HepG2 (cell line): ENCODE data around the gene MOG. TPM values are rescaled to one million over a fixed set of nuclear protein-coding genes. Genes with fewer than 3 reads are reported as not detected.

Experiments used
- CBX5 ChIP-seq: sonication (generic); formaldehyde crosslinking; IDR thresholded peaks from 2 replicates; pipeline ENCODE4 v1.4.0; 2020; ENCODE audit warnings: missing genetic modification reagents, borderline replicate concordance
- KDM4B ChIP-seq: sonication (generic); formaldehyde crosslinking; IDR thresholded peaks from 2 replicates; pipeline ENCODE4 v1.4.0; 2020; ENCODE audit warnings: missing genetic modification reagents
- ONECUT2 ChIP-seq: sonication (generic); formaldehyde crosslinking; IDR thresholded peaks from 2 replicates; pipeline ENCODE4 v1.4.0; 2020; ENCODE audit warnings: missing genetic modification reagents
- TARDBP ChIP-seq: sonication (generic); formaldehyde crosslinking; IDR thresholded peaks from 2 replicates; pipeline ENCODE4 v1.8.0; 2022; ENCODE audit warnings: mild to moderate bottlenecking, missing genetic modification reagents
- ZNF343 ChIP-seq: sonication (generic); formaldehyde crosslinking; IDR thresholded peaks from 2 replicates; pipeline ENCODE4 v1.4.0; 2020; ENCODE audit warnings: mild to moderate bottlenecking, missing genetic modification reagents
- ZNF788 ChIP-seq: sonication (generic); formaldehyde crosslinking; IDR thresholded peaks from 2 replicates; pipeline ENCODE4 v1.5.0; 2020; ENCODE audit warnings: mild to moderate bottlenecking, missing genetic modification reagents, borderline replicate concordance
- ZSCAN22 ChIP-seq: sonication (generic); formaldehyde crosslinking; IDR thresholded peaks from 2 replicates; pipeline ENCODE4 v1.4.0; 2020; ENCODE audit warnings: mild to moderate bottlenecking, missing genetic modification reagents
- polyA plus RNA-seq, 8 experiments: library from polyadenylated mRNA; depleted of rRNA in 3 of 8; stranded (reverse) in 7 of 8; unstranded in 1 of 8; fragments of >200 nt; fragmentation: Illumina TruSeq in 4 of 8; extraction: Trizol in 4 of 8; gene quantifications; 2 replicates each; pipeline versions ENCODE4 v1.2.1 to v1.2.3, GENCODE V29; 2011 to 2016; ENCODE audit warnings: low read depth in 4 of 8, missing spikeins in 1 of 8, mixed read lengths in 1 of 8; ENCODE audit not compliant: insufficient read depth in 1 of 8
- total RNA-seq, 5 experiments: library from RNA; depleted of rRNA; stranded (reverse); fragments of >200 nt; fragmentation: Illumina TruSeq; extraction: Trizol; gene quantifications; 2 replicates each; pipeline ENCODE4 v1.2.3, GENCODE V29; 2016; ENCODE audit warnings: low read depth in 1 of 5
- TF ChIP-seq, protein P1 (sequence below): sonication (generic); formaldehyde crosslinking; IDR thresholded peaks from 2 replicates; pipeline ENCODE4 v1.4.0; 2020; ENCODE audit warnings: mild to moderate bottlenecking, missing genetic modification reagents
- TF ChIP-seq, protein P2 (sequence below): sonication (generic); formaldehyde crosslinking; IDR thresholded peaks from 2 replicates; pipeline ENCODE4 v1.5.0; 2020; ENCODE audit warnings: missing genetic modification reagents
- TF ChIP-seq, protein P3 (sequence below): sonication (generic); formaldehyde crosslinking; IDR thresholded peaks from 2 replicates; pipeline ENCODE4 v1.4.0; 2020; ENCODE audit warnings: missing genetic modification reagents; ENCODE audit errors: not compliant biosample characterization
- TF ChIP-seq, protein P4 (sequence below), 2 experiments: fragments of 450-650 bp in 1 of 2; sonication (generic) in 1 of 2; formaldehyde crosslinking in 1 of 2; IDR thresholded peaks; 2 replicates each; pipeline versions ENCODE4 v1.6.1 to v1.8.0; 2016 to 2022; ENCODE audit warnings: antibody characterized with exemption in 1 of 2, mild to moderate bottlenecking in 1 of 2, missing genetic modification reagents in 1 of 2
- TF ChIP-seq, protein P5 (sequence below): sonication (generic); formaldehyde crosslinking; IDR thresholded peaks from 2 replicates; pipeline ENCODE4 v1.4.0; 2020; ENCODE audit warnings: missing genetic modification reagents

MOG gene
- total and polyA plus RNA-seq, 2 of the 13 experiments (the other 11 are each of a cell fraction or from before 2014, with no cell fraction given), result not detected

DNA sequence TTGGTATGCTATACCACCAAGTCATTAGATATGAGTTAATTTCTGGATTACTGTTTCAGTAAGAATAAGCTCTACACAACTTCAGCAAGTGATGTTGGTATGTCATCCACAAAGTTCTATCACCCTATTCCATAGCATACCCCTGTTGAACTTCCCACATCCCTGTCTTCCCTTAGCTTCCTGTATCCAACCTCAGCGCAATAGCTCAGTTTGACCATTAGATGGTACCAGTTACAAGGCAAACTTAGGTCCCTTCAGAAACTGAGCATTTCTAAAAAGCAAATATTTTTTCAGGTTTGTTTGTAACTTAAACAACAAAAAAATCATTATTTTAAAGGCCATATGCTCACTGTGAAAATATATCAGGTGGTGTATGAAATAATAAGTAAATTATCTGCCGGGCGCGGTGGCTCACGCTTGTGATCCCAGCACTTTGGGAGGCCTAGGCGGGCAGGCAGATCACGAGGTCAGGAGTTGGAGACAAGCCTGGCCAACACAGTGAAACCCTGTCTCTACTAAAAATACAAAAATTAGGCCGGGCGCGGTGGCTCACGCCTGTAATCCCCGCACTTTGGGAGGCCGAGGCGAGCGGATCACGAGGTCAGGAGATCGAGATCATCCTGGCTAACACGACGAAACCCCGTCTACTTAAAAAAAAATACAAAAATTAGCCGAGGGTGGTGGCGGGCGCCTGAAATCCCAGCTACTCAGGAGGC is 8.8 kb upstream of the MOG start (continued):
- TF ChIP-seq, protein P1, sequence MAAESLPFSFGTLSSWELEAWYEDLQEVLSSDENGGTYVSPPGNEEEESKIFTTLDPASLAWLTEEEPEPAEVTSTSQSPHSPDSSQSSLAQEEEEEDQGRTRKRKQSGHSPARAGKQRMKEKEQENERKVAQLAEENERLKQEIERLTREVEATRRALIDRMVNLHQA, result no peak
- TF ChIP-seq ZSCAN22 (CRISPR knock-in tag) (no peak), ZNF788 (CRISPR knock-in tag) (no peak), TARDBP (CRISPR knock-in tag) (no peak), ZNF343 (no peak), KDM4B (CRISPR knock-in tag) (no peak), CBX5 (CRISPR knock-in tag) (no peak), ONECUT2 (CRISPR knock-in tag) (no peak)
- TF ChIP-seq, protein P2, sequence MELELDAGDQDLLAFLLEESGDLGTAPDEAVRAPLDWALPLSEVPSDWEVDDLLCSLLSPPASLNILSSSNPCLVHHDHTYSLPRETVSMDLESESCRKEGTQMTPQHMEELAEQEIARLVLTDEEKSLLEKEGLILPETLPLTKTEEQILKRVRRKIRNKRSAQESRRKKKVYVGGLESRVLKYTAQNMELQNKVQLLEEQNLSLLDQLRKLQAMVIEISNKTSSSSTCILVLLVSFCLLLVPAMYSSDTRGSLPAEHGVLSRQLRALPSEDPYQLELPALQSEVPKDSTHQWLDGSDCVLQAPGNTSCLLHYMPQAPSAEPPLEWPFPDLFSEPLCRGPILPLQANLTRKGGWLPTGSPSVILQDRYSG (CRISPR knock-in tag), result no peak
- TF ChIP-seq, protein P3, sequence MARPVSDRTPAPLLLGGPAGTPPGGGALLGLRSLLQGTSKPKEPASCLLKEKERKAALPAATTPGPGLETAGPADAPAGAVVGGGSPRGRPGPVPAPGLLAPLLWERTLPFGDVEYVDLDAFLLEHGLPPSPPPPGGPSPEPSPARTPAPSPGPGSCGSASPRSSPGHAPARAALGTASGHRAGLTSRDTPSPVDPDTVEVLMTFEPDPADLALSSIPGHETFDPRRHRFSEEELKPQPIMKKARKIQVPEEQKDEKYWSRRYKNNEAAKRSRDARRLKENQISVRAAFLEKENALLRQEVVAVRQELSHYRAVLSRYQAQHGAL (CRISPR knock-in tag), result no peak
- TF ChIP-seq, protein P4, sequence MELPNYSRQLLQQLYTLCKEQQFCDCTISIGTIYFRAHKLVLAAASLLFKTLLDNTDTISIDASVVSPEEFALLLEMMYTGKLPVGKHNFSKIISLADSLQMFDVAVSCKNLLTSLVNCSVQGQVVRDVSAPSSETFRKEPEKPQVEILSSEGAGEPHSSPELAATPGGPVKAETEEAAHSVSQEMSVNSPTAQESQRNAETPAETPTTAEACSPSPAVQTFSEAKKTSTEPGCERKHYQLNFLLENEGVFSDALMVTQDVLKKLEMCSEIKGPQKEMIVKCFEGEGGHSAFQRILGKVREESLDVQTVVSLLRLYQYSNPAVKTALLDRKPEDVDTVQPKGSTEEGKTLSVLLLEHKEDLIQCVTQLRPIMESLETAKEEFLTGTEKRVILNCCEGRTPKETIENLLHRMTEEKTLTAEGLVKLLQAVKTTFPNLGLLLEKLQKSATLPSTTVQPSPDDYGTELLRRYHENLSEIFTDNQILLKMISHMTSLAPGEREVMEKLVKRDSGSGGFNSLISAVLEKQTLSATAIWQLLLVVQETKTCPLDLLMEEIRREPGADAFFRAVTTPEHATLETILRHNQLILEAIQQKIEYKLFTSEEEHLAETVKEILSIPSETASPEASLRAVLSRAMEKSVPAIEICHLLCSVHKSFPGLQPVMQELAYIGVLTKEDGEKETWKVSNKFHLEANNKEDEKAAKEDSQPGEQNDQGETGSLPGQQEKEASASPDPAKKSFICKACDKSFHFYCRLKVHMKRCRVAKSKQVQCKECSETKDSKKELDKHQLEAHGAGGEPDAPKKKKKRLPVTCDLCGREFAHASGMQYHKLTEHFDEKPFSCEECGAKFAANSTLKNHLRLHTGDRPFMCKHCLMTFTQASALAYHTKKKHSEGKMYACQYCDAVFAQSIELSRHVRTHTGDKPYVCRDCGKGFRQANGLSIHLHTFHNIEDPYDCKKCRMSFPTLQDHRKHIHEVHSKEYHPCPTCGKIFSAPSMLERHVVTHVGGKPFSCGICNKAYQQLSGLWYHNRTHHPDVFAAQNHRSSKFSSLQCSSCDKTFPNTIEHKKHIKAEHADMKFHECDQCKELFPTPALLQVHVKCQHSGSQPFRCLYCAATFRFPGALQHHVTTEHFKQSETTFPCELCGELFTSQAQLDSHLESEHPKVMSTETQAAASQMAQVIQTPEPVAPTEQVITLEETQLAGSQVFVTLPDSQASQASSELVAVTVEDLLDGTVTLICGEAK (IDR thresholded peaks at IDR 0.05), result no peak
- TF ChIP-seq, protein P4 (CRISPR knock-in tag; IDR thresholded peaks at IDR 0.05), result no peak
- TF ChIP-seq, protein P5, sequence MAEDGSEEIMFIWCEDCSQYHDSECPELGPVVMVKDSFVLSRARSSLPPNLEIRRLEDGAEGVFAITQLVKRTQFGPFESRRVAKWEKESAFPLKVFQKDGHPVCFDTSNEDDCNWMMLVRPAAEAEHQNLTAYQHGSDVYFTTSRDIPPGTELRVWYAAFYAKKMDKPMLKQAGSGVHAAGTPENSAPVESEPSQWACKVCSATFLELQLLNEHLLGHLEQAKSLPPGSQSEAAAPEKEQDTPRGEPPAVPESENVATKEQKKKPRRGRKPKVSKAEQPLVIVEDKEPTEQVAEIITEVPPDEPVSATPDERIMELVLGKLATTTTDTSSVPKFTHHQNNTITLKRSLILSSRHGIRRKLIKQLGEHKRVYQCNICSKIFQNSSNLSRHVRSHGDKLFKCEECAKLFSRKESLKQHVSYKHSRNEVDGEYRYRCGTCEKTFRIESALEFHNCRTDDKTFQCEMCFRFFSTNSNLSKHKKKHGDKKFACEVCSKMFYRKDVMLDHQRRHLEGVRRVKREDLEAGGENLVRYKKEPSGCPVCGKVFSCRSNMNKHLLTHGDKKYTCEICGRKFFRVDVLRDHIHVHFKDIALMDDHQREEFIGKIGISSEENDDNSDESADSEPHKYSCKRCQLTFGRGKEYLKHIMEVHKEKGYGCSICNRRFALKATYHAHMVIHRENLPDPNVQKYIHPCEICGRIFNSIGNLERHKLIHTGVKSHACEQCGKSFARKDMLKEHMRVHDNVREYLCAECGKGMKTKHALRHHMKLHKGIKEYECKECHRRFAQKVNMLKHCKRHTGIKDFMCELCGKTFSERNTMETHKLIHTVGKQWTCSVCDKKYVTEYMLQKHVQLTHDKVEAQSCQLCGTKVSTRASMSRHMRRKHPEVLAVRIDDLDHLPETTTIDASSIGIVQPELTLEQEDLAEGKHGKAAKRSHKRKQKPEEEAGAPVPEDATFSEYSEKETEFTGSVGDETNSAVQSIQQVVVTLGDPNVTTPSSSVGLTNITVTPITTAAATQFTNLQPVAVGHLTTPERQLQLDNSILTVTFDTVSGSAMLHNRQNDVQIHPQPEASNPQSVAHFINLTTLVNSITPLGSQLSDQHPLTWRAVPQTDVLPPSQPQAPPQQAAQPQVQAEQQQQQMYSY (CRISPR knock-in tag), result no peak
